Measurements from ENCODE around the gene LYRM2. TPM values are rescaled to one million over a fixed set of nuclear protein-coding genes. Genes with fewer than 3 reads are reported as not detected.

LYRM2 gene, protein sequence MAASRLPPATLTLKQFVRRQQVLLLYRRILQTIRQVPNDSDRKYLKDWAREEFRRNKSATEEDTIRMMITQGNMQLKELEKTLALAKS
- 32.1 and 33.3 TPM in 2 replicates for total RNA-seq (2014; rRNA removed; shearing (Covaris generic))

DNA sequence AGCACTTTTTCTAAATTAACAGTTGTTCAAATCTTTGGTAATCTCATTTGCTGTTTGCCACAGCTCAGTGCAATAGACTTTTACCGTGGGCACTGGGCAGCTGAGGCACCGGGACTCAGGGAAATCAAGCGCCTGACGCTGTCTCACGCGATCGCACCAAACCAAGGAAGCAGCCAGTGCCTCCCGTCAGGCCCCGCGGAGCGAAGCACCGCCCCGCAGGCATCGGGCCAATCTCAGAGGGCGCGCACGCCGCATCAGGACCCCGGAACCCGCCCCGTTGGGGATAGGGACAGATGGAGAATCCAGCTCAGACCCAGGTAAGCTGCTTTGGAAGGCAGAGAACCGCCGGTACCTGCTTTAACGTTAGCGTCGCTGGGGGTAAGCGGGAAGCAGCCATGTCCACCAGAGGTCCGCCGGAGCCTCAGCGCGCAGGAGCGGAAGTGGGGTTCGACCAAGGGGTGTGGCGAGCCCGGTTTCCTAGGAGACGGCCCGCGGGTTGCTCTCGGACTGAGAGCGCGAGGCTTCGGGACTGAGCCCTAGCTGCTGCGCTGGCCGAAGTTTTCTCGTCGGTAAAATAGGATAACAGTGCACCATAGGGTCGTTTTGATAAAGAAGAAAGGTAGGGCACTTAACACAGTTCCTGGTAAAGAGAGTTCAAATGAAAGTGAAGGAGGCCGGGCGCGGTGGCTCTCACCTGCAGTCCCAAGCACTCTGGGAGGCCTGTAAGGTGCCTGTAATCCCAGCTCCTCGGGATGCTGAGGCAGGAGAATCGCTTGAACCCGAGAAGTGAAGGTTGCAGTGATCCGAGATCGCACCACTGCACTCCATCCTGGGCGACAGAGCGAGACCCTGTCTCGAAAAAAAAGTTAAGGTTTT is at the start of gene LYRM2:
Gene LYRM2, minus strand, starts transcription at position 428 of the 876 bp plus-strand sequence. Its CDS starts 31 bp downstream, at position 397.
- Histone ChIP-seq H3K27ac (peak within 1 kb of the TSS; percentile 88), H3K4me1 (no peaks in the 10 kb centered on the region; the same call in 1 of the 2 replicates), H3K36me3 (peaks cover 18% of the 10 kb centered on the region), H3K27me3 (no peaks in the 10 kb centered on the region), H3K4me3 (peak within 1 kb of the TSS; percentile 93), H3K9me3 (replicated peaks) (no peaks in the 10 kb centered on the region)
- DNase-seq = peak; percentile 93 to 94

DNA sequence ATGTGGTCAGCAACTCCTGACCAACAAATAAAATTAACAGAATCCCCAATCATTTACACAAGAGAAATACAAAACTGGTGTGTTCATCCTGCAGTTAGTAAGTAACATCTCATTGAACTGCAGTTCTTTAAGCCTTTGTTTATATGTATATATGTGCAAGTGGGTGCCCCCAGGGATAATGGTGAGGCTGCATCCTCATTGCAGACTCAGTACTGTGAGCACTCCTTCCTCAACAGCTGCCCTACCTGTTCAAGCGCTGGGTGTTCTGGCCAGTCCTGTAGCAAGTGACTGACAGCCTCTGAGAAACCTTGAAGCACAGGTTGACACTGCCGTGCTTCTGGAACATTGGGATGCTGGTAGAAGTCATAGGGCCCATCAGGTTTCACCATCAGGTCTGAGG is 49.8 kb upstream of the LYRM2 start:
- Histone ChIP-seq H3K4me3 (no peak overlapping the region), H3K36me3 (peaks cover 86% of the 10 kb centered on the region)
- no peak for DNase-seq

DNA sequence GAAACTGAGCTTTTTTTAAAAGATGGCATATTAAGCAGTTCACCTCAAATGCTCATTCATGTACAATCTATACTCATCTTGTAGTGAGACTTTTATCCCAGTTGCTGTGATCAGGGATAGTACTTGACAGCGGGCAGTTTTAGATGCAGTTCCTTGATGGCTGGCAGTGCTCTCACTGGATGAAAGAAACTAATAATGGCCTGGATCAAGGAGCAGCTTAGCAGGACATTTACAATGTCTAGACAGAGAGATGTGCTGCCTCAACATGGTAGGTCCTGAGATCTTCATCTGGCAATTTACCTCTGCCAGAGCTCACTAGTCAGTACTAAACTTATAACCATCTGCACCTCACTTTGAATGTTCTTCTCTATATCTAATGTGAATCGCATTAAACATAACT is 46.8 kb upstream of the LYRM2 start:
- H3K4me1 ChIP-seq = no peaks in the 10 kb centered on the region
- H3K27ac ChIP-seq = no peak overlapping the region
- H3K9me3 ChIP-seq (replicated peaks) = no peaks in the 10 kb centered on the region
- no peak overlapping the region for H3K4me3 ChIP-seq
- DNase-seq = no peak
- peaks cover 82% of the 10 kb centered on the region for H3K36me3 ChIP-seq
- H3K27me3 ChIP-seq = no peaks in the 10 kb centered on the region

More for the DNA sequence above, 49.8 kb upstream of the LYRM2 start:
- Histone ChIP-seq H3K27ac (no peak overlapping the region), H3K9me3 (replicated peaks) (no peaks in the 10 kb centered on the region), H3K27me3 (no peaks in the 10 kb centered on the region), H3K4me1 (no peaks in the 10 kb centered on the region)

DNA sequence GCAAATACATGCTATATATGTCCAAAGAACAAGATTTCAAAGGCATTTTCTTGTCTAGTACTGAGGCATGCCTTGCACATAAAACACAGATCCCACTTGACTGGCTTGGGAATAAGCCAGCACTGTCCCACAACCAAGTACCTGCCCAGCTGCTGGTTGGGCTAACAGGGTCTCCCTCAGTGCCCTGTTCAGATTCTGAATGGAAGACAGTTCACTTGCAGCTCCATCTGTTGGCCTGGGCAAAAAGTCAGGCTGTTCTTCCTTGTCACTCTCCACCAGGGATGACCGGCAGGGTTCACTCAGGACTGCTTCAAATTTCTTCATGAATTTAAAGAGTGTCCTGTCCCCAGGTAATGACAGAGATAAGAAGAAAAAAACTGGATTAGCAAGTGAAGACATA is 44.4 kb upstream of the LYRM2 start:
- H3K27me3 ChIP-seq = no peaks in the 10 kb centered on the region
- no peak for DNase-seq
- H3K4me3 ChIP-seq = no peak overlapping the region
- H3K9me3 ChIP-seq (replicated peaks) = no peaks in the 10 kb centered on the region
- peaks cover 80% of the 10 kb centered on the region for H3K36me3 ChIP-seq
- no peaks in the 10 kb centered on the region for H3K4me1 ChIP-seq
- H3K27ac ChIP-seq = no peak overlapping the region

DNA sequence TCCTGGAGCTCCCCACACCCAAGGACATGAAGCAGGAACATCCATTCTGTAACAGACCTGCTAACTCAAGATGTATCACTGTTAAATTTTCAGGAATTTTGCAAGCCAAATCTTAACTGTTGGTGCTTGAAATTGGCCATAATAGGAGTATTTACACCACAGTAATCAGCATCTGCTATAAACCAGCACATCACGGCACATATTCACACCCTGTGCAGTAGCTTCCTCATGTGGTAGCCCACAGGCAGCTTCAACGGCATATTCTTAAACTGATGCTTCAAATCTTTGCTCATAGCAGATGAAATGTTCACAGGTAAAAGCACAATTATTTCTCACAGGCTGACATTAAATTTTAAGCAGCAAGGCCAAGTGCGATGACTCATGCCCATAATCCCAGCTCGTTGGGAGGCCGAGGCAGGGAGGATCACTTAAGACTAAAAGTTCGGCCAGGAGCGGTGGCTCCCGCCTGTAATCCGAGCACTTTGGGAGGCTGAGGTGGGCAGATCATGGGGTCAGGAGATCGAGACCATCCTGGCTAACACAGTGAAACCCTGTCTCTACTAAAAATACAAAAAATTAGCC is 43.5 kb upstream of the LYRM2 start:
- H3K4me3 ChIP-seq = no peak overlapping the region
- H3K27ac ChIP-seq = no peak overlapping the region
- no peaks in the 10 kb centered on the region for H3K9me3 ChIP-seq (replicated peaks)
- H3K36me3 ChIP-seq = peaks cover 81% of the 10 kb centered on the region
- no peak for DNase-seq
- no peaks in the 10 kb centered on the region for H3K4me1 ChIP-seq
- no peaks in the 10 kb centered on the region for H3K27me3 ChIP-seq

DNA sequence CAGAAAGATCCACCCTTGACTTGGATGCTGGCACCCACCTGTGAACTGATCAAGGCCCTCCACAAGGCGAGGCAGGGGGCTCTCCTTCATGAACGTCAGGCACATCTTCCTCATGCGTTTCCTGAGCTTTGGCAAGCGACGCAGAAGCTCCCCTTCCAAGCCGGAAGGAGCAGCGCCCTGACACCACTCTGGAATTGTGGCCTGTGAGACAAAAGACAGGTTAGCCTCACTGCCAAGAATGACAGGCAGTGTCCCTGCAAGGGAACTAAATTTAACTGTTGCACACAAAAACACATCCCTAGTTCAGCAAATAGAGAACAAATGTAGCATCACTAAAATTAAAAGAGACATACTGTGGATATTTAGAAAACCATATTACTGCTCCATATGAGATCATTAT is 42.0 kb upstream of the LYRM2 start:
- Histone ChIP-seq H3K27me3 (no peaks in the 10 kb centered on the region), H3K36me3 (peaks cover 73% of the 10 kb centered on the region), H3K4me3 (no peak overlapping the region), H3K27ac (no peak overlapping the region), H3K9me3 (replicated peaks) (no peaks in the 10 kb centered on the region), H3K4me1 (no peaks in the 10 kb centered on the region)
- DNase-seq = no peak

DNA sequence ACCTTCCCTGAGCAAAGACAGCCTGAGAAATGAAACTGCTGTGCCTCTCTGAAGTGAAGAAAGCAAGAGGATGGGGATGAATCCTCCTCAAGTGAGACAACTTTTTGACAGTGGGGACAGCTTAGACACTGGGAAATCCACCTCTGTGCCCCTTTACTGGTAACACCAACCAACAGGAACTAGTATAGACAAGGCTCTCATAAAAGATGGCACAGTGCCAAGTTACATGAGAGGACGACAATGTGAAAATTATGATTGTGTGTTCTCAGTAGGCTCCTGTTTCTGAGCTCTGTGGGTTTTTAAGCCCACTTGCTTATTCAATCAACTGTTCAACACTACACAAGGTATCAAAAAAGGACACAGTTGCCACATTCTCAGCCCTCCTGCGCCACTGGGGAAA is 41.6 kb upstream of the LYRM2 start:
- Histone ChIP-seq H3K9me3 (replicated peaks) (no peaks in the 10 kb centered on the region), H3K4me3 (no peak overlapping the region), H3K27ac (no peak overlapping the region), H3K27me3 (no peaks in the 10 kb centered on the region), H3K36me3 (peaks cover 74% of the 10 kb centered on the region), H3K4me1 (no peaks in the 10 kb centered on the region)
- peak in 1 of 2 experiments; percentile 12 for DNase-seq

DNA sequence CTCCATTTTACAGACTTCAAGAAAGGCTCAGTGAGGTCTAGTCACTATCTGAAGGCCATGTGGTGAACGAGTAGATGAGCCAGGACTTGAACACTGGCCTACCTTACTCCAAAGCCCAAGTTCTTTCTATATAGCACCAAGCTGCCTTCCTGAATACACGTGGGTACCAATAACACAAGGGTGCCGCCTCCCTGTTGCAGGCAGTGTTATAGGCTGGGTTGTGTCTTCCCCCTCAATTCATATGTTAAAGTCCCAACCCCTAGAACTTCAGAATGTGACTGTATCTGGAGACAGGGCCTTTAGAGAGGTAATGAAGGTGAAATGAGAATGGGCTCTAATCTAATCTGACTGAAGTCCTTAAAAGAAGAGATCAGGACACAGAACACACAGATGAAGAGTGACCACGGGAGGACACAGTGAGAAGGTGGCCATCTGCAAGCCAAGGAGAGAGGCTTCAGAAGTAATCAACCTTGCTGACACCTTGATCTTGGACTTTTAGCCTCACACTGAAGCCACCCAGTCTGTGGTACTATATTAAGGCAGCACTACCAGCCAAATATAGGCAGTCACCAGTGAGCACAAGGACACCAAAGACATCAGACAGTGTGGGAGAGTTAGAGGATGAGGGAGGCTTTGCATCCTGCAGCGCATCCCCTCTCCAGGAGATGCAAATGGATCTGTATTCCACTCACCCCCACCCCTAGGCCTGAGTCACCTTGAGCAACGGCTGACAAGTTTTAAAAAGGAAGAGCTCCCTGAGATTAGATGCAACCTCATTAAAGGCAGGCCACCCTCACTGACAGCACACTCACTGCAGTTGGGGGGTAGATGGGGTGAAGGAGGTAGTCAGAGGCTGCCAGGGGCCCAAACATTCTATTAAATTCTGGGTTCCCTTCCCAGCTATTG is 40.9 kb upstream of the LYRM2 start:
- peaks cover 74% of the 10 kb centered on the region for H3K36me3 ChIP-seq
- H3K27ac ChIP-seq = no peak overlapping the region
- H3K4me3 ChIP-seq = no peak overlapping the region
- H3K27me3 ChIP-seq = no peaks in the 10 kb centered on the region
- H3K4me1 ChIP-seq = no peaks in the 10 kb centered on the region
- DNase-seq = no peak
- no peaks in the 10 kb centered on the region for H3K9me3 ChIP-seq (replicated peaks)

DNA sequence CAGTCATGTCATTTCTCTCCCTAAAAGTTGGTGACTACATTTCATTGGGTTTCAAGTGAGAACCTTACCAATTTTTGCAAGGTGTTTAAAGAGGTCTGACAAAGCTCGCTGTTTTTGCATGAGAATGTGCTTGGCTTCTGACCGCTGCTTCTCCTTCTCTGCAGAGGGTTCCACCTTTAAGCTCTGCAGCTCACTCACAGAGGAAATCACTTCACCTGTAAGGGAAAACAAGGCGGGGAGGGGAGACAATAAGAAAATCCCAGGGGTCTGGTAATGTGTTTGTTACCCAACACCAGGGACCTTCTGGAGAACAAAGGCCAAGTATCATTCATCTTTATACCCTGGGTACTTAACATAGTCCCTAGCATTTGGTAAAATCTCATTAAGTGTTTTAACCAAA is 40.0 kb upstream of the LYRM2 start:
- no peak for DNase-seq
- H3K4me1 ChIP-seq = no peaks in the 10 kb centered on the region
- peaks cover 72% of the 10 kb centered on the region for H3K36me3 ChIP-seq

DNA sequence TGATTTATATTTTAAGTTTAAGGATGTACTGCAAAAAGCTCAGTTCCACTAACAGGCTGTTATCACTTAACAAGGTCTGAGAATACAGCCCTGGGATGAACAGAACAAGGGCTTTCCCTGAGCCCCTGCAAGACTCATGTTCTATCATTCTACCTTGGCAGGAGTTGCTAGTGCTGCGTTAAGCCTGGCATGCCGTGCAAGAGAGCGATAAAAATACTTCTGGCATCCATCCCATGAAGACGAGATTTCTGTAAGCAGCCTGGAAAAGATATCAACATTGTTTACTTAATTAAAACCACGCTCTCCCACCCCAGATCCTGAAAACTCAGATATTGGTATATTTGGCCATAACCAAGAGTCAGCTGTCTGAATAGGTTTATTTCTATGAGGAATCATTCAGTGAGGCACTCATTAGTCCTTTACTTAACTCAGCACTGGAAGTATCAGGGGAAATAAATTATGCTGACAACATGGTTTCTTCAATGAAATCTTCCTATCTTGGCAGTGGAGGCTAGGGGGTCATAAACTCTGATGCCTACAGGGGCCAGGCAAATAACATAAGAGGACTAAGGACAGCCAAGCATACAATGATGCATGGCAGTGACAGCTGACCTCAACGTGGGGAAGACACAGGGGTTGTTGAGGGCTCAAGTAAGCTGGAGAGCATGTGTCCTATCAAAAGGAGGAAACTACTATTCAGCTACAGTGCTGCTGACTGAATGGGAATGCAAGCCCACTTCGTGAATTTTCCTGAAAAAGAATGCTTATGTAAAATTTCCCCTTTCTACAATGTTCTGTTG is 37.6 kb upstream of the LYRM2 start:
- peak in 1 of 2 experiments; percentile 6 for DNase-seq
- Histone ChIP-seq H3K4me3 (no peak overlapping the region), H3K27ac (no peak overlapping the region), H3K4me1 (no peaks in the 10 kb centered on the region), H3K36me3 (peaks cover 76% of the 10 kb centered on the region), H3K9me3 (replicated peaks) (no peaks in the 10 kb centered on the region), H3K27me3 (no peaks in the 10 kb centered on the region)

More for the DNA sequence above, 40.0 kb upstream of the LYRM2 start:
- Histone ChIP-seq H3K9me3 (replicated peaks) (no peaks in the 10 kb centered on the region), H3K27ac (no peak overlapping the region), H3K27me3 (no peaks in the 10 kb centered on the region), H3K4me3 (no peak overlapping the region)

DNA sequence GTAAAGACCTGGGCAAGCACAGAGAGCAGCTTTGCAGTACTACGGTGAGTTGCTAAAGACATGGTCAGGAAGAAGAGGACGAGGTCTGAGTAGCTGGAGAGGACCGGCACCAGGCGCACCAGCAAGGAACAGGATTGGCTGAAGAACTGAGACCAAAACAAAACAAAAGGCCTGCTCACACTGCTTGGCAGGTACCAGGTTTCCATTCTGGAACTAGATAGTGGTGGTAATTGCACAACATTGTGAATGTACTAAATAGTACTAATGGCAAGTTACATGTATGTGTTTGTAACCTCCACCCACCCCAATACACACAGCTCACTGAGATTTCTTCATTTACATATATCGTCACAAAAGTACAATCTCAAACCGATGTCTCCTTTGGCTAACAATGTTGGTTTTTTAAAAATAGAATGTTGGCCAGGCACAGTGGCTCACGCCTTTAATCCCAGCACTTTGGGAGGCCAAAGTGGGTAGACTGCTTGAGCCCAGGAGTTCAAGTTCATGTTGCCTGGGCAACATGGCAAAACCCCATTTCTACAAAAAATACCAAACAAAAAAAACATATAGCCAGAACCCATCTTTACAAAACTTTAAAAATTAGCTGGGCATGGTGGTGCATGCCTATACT is 32.5 kb upstream of the LYRM2 start:
- DNase-seq = no peak
- Histone ChIP-seq H3K9me3 (replicated peaks) (no peaks in the 10 kb centered on the region), H3K4me3 (no peak overlapping the region), H3K36me3 (peaks cover 75% of the 10 kb centered on the region), H3K27me3 (no peaks in the 10 kb centered on the region), H3K4me1 (no peaks in the 10 kb centered on the region), H3K27ac (no peak overlapping the region)

DNA sequence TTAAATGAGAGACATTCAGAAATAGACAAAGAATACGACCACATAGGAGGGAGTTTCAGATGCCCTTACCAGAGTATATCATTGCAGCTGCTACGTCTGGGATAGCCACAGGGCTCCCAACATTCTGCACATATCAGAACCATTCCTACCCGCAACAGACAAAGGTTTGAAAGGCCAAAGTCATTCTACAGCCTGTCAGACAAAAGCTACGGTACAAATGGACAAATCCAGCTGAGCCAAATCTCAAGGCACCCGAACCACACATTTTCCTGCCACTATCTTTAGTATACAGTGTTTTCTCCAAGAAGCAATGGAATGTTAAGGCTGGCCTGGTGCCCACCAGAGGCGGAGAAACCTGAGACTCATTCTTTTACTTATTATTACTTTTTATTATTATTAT is 30.5 kb upstream of the LYRM2 start:
- peaks cover 63% of the 10 kb centered on the region for H3K36me3 ChIP-seq
- no peak overlapping the region for H3K4me3 ChIP-seq
- no peak overlapping the region for H3K27ac ChIP-seq
- no peak for DNase-seq
- H3K9me3 ChIP-seq (replicated peaks) = no peaks in the 10 kb centered on the region
- H3K4me1 ChIP-seq = no peaks in the 10 kb centered on the region
- H3K27me3 ChIP-seq = no peaks in the 10 kb centered on the region

DNA sequence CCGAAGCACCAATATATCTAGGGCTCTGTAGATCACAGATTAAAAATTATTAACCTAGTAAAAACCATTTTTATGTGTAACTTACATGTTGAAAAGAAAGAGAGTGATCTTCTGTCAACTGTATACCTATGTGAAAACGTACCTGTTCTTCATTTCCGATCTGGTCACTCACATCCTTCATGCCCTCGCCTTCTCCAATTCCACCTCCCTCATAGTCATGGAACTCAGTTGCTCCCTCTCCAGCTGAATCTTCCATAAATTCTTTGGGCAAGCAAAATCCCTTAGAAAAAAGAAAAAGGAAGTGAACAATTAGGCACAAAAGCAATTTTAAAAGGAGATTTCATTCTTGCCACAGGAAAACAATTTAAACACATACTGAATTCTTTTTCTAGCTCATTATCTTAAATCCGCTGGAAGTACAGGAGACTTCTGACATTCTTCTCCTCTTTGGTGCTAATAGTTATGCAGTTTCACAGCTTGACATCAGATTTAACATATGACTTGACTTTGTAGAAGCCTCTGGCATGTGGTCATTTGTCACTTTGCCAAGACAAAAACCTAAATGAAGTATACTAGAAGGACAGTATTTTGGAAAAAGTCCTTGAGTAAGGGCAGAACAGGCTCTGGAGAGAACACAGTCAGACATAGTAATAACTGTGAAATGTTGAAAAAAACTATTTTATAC is 29.5 kb upstream of the LYRM2 start:
- Histone ChIP-seq H3K27ac (no peak overlapping the region), H3K4me1 (no peaks in the 10 kb centered on the region), H3K36me3 (peaks cover 65% of the 10 kb centered on the region), H3K27me3 (no peaks in the 10 kb centered on the region), H3K9me3 (replicated peaks) (no peaks in the 10 kb centered on the region), H3K4me3 (no peak overlapping the region)
- no peak for DNase-seq
